Measurements from ENCODE around the gene TAGLN2.

GRCh38 chr1:159932296-159933285, 7.3 kb upstream of the TAGLN2 start:
- TF ChIP-seq EZH2 (IDR thresholded peaks at IDR 0.05) (no peak), POLR2AphosphoS5 (IDR thresholded peaks at IDR 0.05; ENCODE audit: borderline replicate concordance, low read depth, low read length) (no peak)

Measured in SK-N-MC (cell line).